Mesendoderm (in vitro differentiated cells): ENCODE measurements around the gene PANK2.
"Not testable (repeated sequence)": the region's sequence is repeated elsewhere in the genome, so short reads cannot be mapped to it uniquely, and the experiment has no call there.

ENCODE experiments used
- DNase-seq: peaks from one replicate; pipeline ENCODE4 v3.0.0; 2013
- H2AK5ac ChIP-seq: 2 replicates; pipeline ENCODE4 v1.6.1; 2013; ENCODE audit warnings: low read length, inconsistent platforms
- H2BK120ac ChIP-seq: 2 replicates; pipeline ENCODE4 v1.6.1; 2013; ENCODE audit warnings: low read depth, mild to moderate bottlenecking, low read length, moderate library complexity, mixed read lengths
- H2BK15ac ChIP-seq: replicated peaks from 2 replicates; pipeline ENCODE4 v1.6.1; 2013; ENCODE audit warnings: low read depth, mild to moderate bottlenecking, moderate library complexity
- H2BK5ac ChIP-seq: 2 replicates; pipeline ENCODE4 v1.6.1; 2013; ENCODE audit warnings: low read length, inconsistent platforms
- H3K18ac ChIP-seq: 2 replicates; pipeline ENCODE4 v1.6.1; 2013; ENCODE audit warnings: mild to moderate bottlenecking, low read length, mixed read lengths
- H3K23ac ChIP-seq: one replicate; pipeline ENCODE4 v1.6.1; 2013; ENCODE audit warnings: low read length
- H3K27ac ChIP-seq: 2 replicates; pipeline ENCODE4 v1.5.1; 2013; ENCODE audit warnings: low read depth, mild to moderate bottlenecking, inconsistent platforms, low read length, moderate library complexity
- H3K27me3 ChIP-seq: 2 replicates; pipeline ENCODE4 v1.6.1; 2013; ENCODE audit warnings: low read length, control low read depth, mild to moderate bottlenecking, inconsistent platforms; ENCODE audit not compliant: insufficient read depth, poor library complexity
- H3K36me3 ChIP-seq: 2 replicates; pipeline ENCODE4 v1.6.1; 2013; ENCODE audit warnings: low read length, inconsistent platforms; ENCODE audit not compliant: control insufficient read depth, insufficient read depth
- H3K4ac ChIP-seq: one replicate; pipeline ENCODE4 v1.6.1; 2013; ENCODE audit warnings: low read depth, mild to moderate bottlenecking, low read length, moderate library complexity
- H3K4me1 ChIP-seq: 2 replicates; pipeline ENCODE4 v1.6.1; 2013; ENCODE audit warnings: low read depth, low read length, inconsistent platforms; ENCODE audit not compliant: control insufficient read depth
- H3K4me2 ChIP-seq: 2 replicates; pipeline ENCODE4 v1.6.1; 2013; ENCODE audit warnings: low read length
- H3K4me3 ChIP-seq: 2 replicates; pipeline ENCODE4 v1.5.1; 2013; ENCODE audit warnings: mild to moderate bottlenecking, low read length
- H3K56ac ChIP-seq: one replicate; pipeline ENCODE4 v1.6.1; 2013; ENCODE audit warnings: low read length
- H3K79me1 ChIP-seq: 2 replicates; pipeline ENCODE4 v1.6.1; 2013; ENCODE audit warnings: low read length, inconsistent platforms
- H3K79me2 ChIP-seq: 2 replicates; pipeline ENCODE4 v1.6.1; 2013; ENCODE audit warnings: mild to moderate bottlenecking, low read length; ENCODE audit not compliant: control insufficient read depth, insufficient read depth
- H3K9ac ChIP-seq: 2 replicates; pipeline ENCODE4 v1.6.1; 2013; ENCODE audit warnings: low read length, inconsistent platforms
- H4K5ac ChIP-seq: one replicate; pipeline ENCODE4 v1.6.1; 2013; ENCODE audit warnings: low read length
- H4K8ac ChIP-seq: one replicate; pipeline ENCODE4 v1.6.1; 2013; ENCODE audit warnings: low read depth, mild to moderate bottlenecking, control low read depth, low read length, moderate library complexity
- WGBS: extraction: QIAGEN DNeasy Blood & Tissue Kit; methylation state at CpG from one replicate; pipeline ENCODE4 v1.1.7; 2013; ENCODE audit warnings: low lambda C conversion rate, missing lambda C conversion rate; ENCODE audit not compliant: insufficient coverage; ENCODE audit errors: extremely low coverage; 5-methylcytosine and 5-hydroxymethylcytosine counted together

The PANK2 gene

GRCh38 chr20:3902446-3902845, 13.3 kb downstream of the PANK2 start:
- Histone ChIP-seq H3K79me1 (no peaks in the 10 kb centered on the region), H3K4me3 (no peak overlapping the region), H3K4me2 (no peak overlapping the region), H3K4ac (no peak overlapping the region), H3K27ac (no peak overlapping the region), H3K23ac (no peak overlapping the region), H3K79me2 (peaks cover 78% of the 10 kb centered on the region), H3K4me1 (no peaks in the 10 kb centered on the region), H3K27me3 (no peaks in the 10 kb centered on the region), H3K56ac (no peak overlapping the region), H2BK5ac (no peak overlapping the region), H4K5ac (no peak overlapping the region), H3K36me3 (no peaks in the 10 kb centered on the region), H4K8ac (no peak overlapping the region), H3K18ac (no peak overlapping the region), H3K9ac (no peak overlapping the region), H2BK15ac (no peak overlapping the region), H2AK5ac (no peak overlapping the region), H2BK120ac (no peak overlapping the region)
- no peak for DNase-seq
- no CpG with 5 or more reads among the region's 5 CpGs for WGBS

- Histone ChIP-seq H2BK5ac (no peak overlapping the region), H2BK15ac (no peak overlapping the region), H3K36me3 (peaks cover 3% of the 10 kb centered on the region), H3K4ac (no peak overlapping the region), H3K4me2 (no peak overlapping the region), H2BK120ac (no peak overlapping the region), H3K18ac (no peak overlapping the region), H4K5ac (no peak overlapping the region), H3K4me1 (no peaks in the 10 kb centered on the region), H3K23ac (no peak overlapping the region), H3K79me2 (peaks cover 79% of the 10 kb centered on the region), H3K27ac (no peak overlapping the region), H3K56ac (no peak overlapping the region), H3K4me3 (no peak overlapping the region), H3K27me3 (no peaks in the 10 kb centered on the region), H3K9ac (no peak overlapping the region), H2AK5ac (no peak overlapping the region), H4K8ac (no peak overlapping the region), H3K79me1 (peaks cover 3% of the 10 kb centered on the region)
- no CpG with 5 or more reads among the region's 2 CpGs for WGBS
- no peak for DNase-seq
These were observed 15.0 kb downstream of the PANK2 start for GRCh38 chr20:3904224-3904623.

GRCh38 chr20:3904857-3905256, 15.7 kb downstream of the PANK2 start:
- Histone ChIP-seq H3K79me1 (peaks cover 3% of the 10 kb centered on the region), H3K27me3 (no peaks in the 10 kb centered on the region), H4K8ac (no peak overlapping the region), H4K5ac (no peak overlapping the region), H3K4me3 (no peak overlapping the region), H2AK5ac (no peak overlapping the region), H3K4me1 (no peaks in the 10 kb centered on the region), H2BK15ac (no peak overlapping the region), H2BK120ac (no peak overlapping the region), H3K9ac (no peak overlapping the region), H3K79me2 (peaks cover 81% of the 10 kb centered on the region), H3K4ac (no peak overlapping the region), H3K4me2 (no peak overlapping the region), H3K56ac (no peak overlapping the region), H3K36me3 (peaks cover 3% of the 10 kb centered on the region), H3K18ac (no peak overlapping the region), H3K27ac (no peak overlapping the region), H3K23ac (no peak overlapping the region), H2BK5ac (no peak overlapping the region)
- DNase-seq, result no peak
- no CpG with 5 or more reads among the region's 5 CpGs for WGBS

- H3K4me1 ChIP-seq, H4K8ac ChIP-seq, H3K4ac ChIP-seq, H3K23ac ChIP-seq, H3K4me2 ChIP-seq, H3K4me3 ChIP-seq, H3K18ac ChIP-seq, H3K9ac ChIP-seq, H4K5ac ChIP-seq, H3K56ac ChIP-seq, DNase-seq, H2BK5ac ChIP-seq, H3K27ac ChIP-seq, H3K27me3 ChIP-seq, H2BK15ac ChIP-seq, H2BK120ac ChIP-seq, H2AK5ac ChIP-seq: not testable (repeated sequence)
- H3K36me3 ChIP-seq, result peaks cover 13% of the 10 kb centered on the region
- H3K79me2 ChIP-seq, result peaks cover 83% of the 10 kb centered on the region
- peaks cover 12% of the 10 kb centered on the region for H3K79me1 ChIP-seq
- WGBS, result no CpG with 5 or more reads among the region's 17 CpGs
These were observed 17.8 kb downstream of the PANK2 start for GRCh38 chr20:3906744-3907721.

GRCh38 chr20:3908667-3909066, 19.5 kb downstream of the PANK2 start:
- DNase-seq, result no peak

More at GRCh38 chr20:3908667-3909066, 19.5 kb downstream of the PANK2 start:
- no peak overlapping the region for H3K4me3 ChIP-seq
- no peak overlapping the region for H3K27ac ChIP-seq
- no peaks in the 10 kb centered on the region for H3K27me3 ChIP-seq
- peaks cover 12% of the 10 kb centered on the region for H3K79me1 ChIP-seq
- no peak overlapping the region for H4K8ac ChIP-seq
- no peak overlapping the region for H2BK120ac ChIP-seq
- H3K4me1 ChIP-seq, result no peaks in the 10 kb centered on the region
- H3K9ac ChIP-seq, result no peak overlapping the region
- no peak overlapping the region for H4K5ac ChIP-seq
- H3K23ac ChIP-seq, result no peak overlapping the region
- peaks cover 18% of the 10 kb centered on the region for H3K36me3 ChIP-seq
- H3K4ac ChIP-seq, result no peak overlapping the region
- no peak overlapping the region for H3K18ac ChIP-seq
- no peak overlapping the region for H2BK15ac ChIP-seq
- WGBS, result no CpG with 5 or more reads among the region's 4 CpGs
- H3K4me2 ChIP-seq, result no peak overlapping the region
- no peak overlapping the region for H2BK5ac ChIP-seq
- H2AK5ac ChIP-seq, result no peak overlapping the region
- H3K56ac ChIP-seq, result no peak overlapping the region
- peaks cover 74% of the 10 kb centered on the region for H3K79me2 ChIP-seq
